NCI-H1436 treated with DMSO at 0.1 percent for 48 hours (cell line): ENCODE measurements around the gene GNAS-AS1.
"Not testable (repeated sequence)": the region's sequence is repeated elsewhere in the genome, so short reads cannot be mapped to it uniquely, and the experiment has no call there.

ENCODE experiments used
- DNase-seq: peaks from one replicate; lab custom pipeline; 2025; lab: John Stamatoyannopoulos, UW

Gene GNAS-AS1

DNA sequence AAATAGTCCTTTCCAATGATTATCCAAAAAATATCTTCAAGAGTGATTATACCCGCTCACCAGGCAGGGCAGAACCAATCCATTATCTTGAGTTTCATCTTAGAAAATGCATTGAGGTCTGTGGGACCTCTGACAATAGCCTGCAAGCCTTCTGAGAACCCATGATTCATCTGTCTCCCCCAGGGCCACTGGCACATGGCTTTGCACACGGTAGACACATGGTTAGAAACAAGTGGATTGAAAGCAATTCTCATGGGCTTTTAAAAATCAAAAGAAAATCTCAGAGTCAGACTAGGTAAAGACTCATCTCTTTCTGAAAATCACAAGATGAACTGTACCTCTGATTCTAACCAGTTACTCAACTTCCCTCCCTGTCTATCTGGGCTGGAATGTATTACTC, 15.5 kb downstream of the GNAS-AS1 start:
- DNase-seq: no peak

- peak; percentile 58 for DNase-seq
Measured at GRCh38 chr20:58833921-58834320, 16.8 kb downstream of the GNAS-AS1 start.

DNA sequence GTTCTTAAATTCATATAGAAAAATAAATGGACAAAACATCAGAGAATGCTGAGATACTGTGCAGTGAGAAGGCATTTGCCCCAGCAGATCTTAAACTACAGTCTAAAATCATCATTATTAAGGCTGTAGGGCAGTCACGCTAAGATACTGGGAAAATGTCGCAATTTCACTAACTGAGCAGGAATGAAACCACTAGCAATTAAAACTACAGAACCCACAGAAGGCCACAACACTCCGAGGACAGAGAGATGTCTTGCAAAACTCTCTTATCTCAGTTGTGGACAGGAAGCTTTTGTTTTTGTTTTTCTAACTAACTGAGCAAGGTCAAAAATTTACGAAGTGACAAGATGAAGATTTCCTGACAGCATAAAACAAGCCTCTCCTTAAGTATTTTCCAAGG, 18.2 kb downstream of the GNAS-AS1 start:
- DNase-seq: no peak

GRCh38 chr20:58829531-58829941, 21.2 kb downstream of the GNAS-AS1 start:
- no peak for DNase-seq

- not testable (repeated sequence) for DNase-seq
Measured at GRCh38 chr20:58828804-58829203, 21.9 kb downstream of the GNAS-AS1 start.

DNA sequence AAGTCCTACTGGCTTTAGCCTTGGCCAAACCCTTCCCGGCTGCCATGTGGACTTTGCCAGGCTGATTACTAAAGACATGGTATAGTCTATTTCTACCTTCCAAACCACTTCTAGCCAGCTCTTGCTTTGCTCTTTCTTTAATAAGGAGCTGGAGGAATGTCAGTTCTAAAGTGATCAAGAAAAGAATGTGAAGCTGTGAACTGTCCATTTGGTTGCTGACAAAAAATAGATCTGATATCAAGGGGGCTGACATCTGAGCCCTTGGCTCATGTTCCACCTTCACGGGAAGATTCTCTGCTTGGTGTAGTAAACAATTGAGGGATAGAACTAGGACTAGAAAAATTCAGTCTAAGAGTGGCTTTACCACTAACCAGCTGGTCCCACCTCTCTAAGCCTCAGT, 22.6 kb downstream of the GNAS-AS1 start:
- DNase-seq: no peak

DNA sequence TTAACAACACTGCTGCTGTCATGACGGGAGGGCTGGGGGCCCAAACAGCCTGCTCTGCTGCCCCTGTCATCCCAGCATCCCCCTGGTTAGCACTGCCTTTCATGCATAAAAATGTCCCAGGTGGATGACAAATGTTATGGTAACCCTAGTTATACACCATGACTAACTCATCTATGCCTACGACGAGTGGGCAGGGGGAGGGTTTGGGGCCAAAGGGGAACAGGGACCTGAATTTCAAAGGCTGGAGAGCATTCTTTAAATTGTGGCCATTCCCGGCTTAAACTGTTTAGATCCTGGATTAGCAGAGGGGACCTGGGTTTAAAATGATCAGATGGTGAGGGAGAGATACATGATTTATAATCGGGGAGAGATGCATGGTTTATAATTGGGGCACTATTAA, 24.4 kb downstream of the GNAS-AS1 start:
- DNase-seq: no peak

GRCh38 chr20:58825450-58825849, 25.3 kb downstream of the GNAS-AS1 start:
- no peak for DNase-seq

GRCh38 chr20:58824843-58825242, 25.9 kb downstream of the GNAS-AS1 start:
- DNase-seq: no peak

- no peak for DNase-seq
Measured at GRCh38 chr20:58822748-58823730, 27.7 kb downstream of the GNAS-AS1 start.

- no peak for DNase-seq
Measured at GRCh38 chr20:58822149-58822548, 28.6 kb downstream of the GNAS-AS1 start.

DNA sequence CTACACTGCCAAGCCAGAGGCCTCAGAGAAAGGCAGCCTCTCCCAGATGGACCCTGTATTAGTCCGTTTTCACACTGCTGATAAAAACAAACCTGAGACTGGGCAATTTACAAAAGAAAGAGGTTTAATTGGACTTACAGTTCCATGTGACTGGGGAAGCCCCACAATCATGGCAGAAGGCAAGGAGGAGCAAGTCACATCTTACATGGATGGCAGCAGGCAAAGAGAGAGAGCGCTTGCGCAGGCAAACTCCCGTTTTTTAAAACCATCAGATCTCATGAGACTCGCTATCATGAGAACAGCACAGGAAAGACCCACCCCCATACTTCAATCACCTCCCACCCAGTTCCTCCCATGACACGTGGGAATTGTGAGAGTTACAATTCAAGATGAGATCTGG, 30.2 kb downstream of the GNAS-AS1 start:
- not testable (repeated sequence) for DNase-seq

- no peak for DNase-seq
Measured at GRCh38 chr20:58819921-58820320, 30.8 kb downstream of the GNAS-AS1 start.

DNA sequence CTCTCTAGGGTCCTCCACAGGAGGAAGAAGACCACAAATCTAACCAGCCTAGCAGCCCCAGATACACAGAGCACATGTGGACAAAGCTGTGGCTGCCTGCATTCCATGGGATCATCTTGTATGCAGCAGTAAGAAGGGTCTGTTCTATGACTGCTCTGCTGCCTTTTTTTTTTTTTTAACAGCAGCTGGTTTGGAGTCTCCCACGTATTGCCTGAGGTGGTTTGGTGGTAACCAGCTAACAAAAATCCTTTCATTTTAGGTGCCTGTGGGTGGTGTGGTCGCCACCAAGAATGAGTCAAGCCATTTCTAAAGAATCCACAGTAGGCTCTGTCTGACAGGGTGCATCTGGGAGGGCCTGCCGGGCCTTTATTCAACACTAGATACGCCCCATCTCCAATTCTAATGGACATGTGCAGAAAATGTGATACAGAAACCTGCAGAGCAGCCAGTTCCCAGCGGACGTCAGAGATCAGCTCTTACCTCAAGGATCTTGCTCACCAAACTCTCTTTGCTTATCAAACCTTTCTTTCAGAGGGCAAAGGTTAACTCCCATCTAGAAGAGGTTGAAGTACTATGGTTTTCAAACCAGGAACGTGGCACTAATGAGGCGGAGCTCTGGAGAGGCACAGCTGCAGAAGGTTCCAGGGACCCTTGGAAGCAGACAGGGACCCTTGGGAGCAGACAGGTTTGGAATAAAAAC, 32.0 kb downstream of the GNAS-AS1 start:
- DNase-seq: no peak

DNA sequence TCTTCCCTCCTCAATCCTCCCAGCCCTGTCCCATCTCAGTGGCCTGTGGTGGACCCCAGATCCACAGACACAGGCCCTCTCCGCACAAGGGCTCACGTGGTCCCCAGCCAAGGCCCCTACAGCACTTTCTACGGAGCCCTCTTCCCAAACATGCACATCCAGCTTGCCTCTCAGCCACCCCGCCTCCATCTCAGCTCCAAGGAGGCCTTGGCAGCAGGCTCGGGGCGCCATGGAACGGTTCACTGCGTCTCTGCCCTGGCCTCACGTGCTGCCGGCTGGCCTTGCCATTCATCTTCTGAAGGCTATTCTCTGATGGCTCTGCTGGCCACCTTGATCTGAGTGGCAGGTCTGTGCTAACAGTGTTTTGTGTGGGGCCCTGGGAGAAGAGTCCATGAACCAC, 33.0 kb downstream of the GNAS-AS1 start:
- DNase-seq: no peak

DNA sequence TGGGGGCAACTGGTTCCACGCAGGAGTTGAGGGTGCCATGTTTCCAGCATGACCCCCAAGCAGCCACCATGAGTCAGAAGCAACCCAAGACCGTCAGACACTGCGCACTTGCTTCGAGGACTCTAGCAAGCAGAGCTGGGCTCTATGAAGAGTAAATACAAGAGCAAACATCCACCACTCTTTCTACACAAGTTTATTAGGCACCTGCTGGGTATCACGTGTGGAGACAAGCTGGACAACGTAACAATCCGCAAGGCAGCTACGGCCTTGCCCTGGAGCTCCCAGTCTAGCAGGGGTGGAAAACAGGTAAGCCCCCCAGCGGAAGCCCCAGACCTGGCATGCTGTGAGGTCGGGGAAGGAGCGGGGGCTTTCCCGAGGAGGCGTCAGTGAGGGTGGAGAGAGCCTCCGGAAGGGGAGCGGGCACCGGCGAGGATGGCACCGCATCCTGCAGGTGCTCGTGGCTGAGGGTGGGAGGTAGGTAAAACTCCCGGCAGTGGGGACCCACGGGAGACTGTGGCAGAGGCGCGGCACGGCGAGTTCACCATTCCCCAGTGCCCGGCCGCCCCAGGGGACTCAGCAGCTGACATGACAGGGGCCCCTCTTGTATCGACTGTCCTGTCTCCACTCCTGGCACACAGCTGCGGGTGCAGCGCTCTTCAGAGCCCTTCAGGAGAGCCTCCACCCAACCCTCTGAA, 33.6 kb downstream of the GNAS-AS1 start:
- no peak for DNase-seq

DNA sequence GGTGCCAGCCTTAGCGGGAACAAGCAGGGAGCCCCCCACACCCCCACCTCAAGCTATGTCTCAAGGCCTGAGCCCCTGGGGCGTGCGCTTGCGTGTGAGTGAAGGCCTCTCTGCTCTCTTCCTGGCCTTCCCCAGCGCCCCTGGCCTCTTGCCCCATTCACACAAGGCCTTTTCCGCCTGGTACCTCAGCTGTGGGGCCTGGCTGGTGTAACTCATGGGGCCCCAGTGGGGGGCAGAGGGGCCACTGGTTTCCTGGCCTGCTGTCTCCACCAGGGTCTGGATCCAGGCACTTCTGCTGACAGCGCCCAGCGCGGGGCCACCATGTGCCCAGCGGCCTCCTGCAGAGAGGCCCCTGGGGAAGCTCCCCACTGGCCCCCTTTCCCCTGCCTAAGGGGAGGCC, 34.7 kb downstream of the GNAS-AS1 start:
- no peak for DNase-seq

GRCh38 chr20:58815448-58815847, 35.3 kb downstream of the GNAS-AS1 start:
- no peak for DNase-seq

DNA sequence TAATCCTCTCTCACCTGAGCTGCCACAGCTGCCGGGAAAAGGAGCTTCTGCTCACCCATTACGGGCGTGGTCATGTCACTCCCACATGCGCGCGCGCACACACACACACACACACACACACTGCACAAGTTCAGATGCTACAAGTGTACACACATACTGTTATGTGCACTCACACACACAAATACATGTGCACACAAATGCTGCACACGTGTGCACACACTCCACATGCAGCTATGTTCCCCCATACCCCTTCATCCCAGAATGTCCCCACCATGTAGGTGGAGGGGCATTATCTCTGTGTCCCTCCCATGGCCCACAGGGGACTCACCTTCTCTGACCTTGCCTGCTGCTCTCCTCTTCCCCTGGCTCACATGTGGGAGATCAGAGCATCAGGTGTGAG, 37.3 kb downstream of the GNAS-AS1 start:
- no peak for DNase-seq

DNA sequence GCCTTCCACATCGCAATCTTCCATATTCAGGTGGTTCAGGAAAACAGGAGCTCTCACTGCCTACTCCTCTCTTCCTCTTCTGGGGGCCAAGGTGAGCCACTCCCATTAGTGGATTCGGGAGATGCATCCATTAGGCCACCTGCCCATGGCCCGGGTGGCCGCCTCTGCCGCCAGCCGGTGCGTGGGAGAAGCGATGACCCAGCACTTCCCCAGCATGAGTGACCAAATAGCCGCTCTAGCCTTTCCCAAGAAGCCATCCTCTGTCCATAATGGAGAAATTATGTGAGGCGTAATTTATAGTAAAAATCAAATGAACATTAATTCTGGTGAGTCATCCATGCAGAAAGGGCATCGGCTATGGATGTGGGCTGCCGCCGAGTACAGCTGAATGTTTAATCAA, 39.4 kb downstream of the GNAS-AS1 start:
- DNase-seq: no peak

DNA sequence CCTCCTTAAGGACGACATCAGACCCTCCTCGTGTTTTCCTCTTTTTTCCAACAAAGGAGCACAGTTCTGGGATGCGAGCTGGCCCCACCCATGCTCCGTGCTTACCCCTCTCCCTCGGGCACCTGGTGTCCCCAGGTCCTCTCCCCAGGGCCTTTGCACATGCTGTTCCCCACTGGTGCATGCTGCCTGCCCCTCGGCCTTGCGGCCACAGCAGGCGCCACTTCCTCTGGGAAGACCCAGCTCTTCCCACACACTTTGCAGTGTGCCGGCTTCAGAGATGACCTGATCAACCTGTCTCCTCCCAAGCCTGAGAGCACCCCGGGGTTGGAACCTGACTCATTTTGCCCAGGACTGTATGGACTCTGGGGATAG, 39.8 kb downstream of the GNAS-AS1 start:
- no peak for DNase-seq

- DNase-seq: no peak
Measured at GRCh38 chr20:58810116-58810878, 40.4 kb downstream of the GNAS-AS1 start.
